Measurements from ENCODE around the gene RASL10B.

The RASL10B gene

GRCh38 chr17:35775039-35775438, 43.6 kb downstream of the RASL10B start:
- Histone ChIP-seq H3K79me2 (ENCODE audit: insufficient read depth, low read depth) (no peaks in the 10 kb centered on the region), H2AFZ (ENCODE audit: low read depth) (no peak overlapping the region), H3K4me2 (no peak overlapping the region), H3K27ac (no peak overlapping the region), H3K9ac (no peak overlapping the region), H3K4me3 (IDR thresholded peaks at IDR 0.05; ENCODE audit: insufficient read depth, low read depth, low read length) (no peak overlapping the region), H4K20me1 (ENCODE audit: insufficient read depth) (no peaks in the 10 kb centered on the region), H3K27me3 (ENCODE audit: insufficient read depth, low read depth) (no peaks in the 10 kb centered on the region), H3K36me3 (ENCODE audit: insufficient read depth) (no peaks in the 10 kb centered on the region), H3K4me1 (ENCODE audit: low read depth, poor library complexity, severe bottlenecking) (no peaks in the 10 kb centered on the region)
- TF ChIP-seq CTCF (conservative IDR thresholded peaks at IDR 0.05; ENCODE audit: low read depth, low read length), result no peak

GRCh38 chr17:35775583-35775982, 44.1 kb downstream of the RASL10B start:
- H3K9ac ChIP-seq, result no peak overlapping the region
- H3K27ac ChIP-seq, result no peak overlapping the region
- no peaks in the 10 kb centered on the region for H3K36me3 ChIP-seq (ENCODE audit: insufficient read depth)
- no peak overlapping the region for H3K4me3 ChIP-seq (IDR thresholded peaks at IDR 0.05; ENCODE audit: insufficient read depth, low read depth, low read length)
- no peak for TF ChIP-seq CTCF (conservative IDR thresholded peaks at IDR 0.05; ENCODE audit: low read depth, low read length)
- H4K20me1 ChIP-seq (ENCODE audit: insufficient read depth), result no peaks in the 10 kb centered on the region
- no peak overlapping the region for H2AFZ ChIP-seq (ENCODE audit: low read depth)
- H3K4me2 ChIP-seq, result no peak overlapping the region
- H3K79me2 ChIP-seq (ENCODE audit: insufficient read depth, low read depth), result no peaks in the 10 kb centered on the region
- no peaks in the 10 kb centered on the region for H3K4me1 ChIP-seq (ENCODE audit: low read depth, poor library complexity, severe bottlenecking)
- no peaks in the 10 kb centered on the region for H3K27me3 ChIP-seq (ENCODE audit: insufficient read depth, low read depth)

- no peak overlapping the region for H3K4me2 ChIP-seq
- TF ChIP-seq CTCF (conservative IDR thresholded peaks at IDR 0.05; ENCODE audit: low read depth, low read length), result no peak
- H3K36me3 ChIP-seq (ENCODE audit: insufficient read depth), result no peaks in the 10 kb centered on the region
- H3K27ac ChIP-seq, result no peak overlapping the region
- H4K20me1 ChIP-seq (ENCODE audit: insufficient read depth), result no peaks in the 10 kb centered on the region
- H3K4me3 ChIP-seq (IDR thresholded peaks at IDR 0.05; ENCODE audit: insufficient read depth, low read depth, low read length), result no peak overlapping the region
- H3K79me2 ChIP-seq (ENCODE audit: insufficient read depth, low read depth), result no peaks in the 10 kb centered on the region
- no peaks in the 10 kb centered on the region for H3K4me1 ChIP-seq (ENCODE audit: low read depth, poor library complexity, severe bottlenecking)
- H2AFZ ChIP-seq (ENCODE audit: low read depth), result no peak overlapping the region
- H3K27me3 ChIP-seq (ENCODE audit: insufficient read depth, low read depth), result no peaks in the 10 kb centered on the region
- no peak overlapping the region for H3K9ac ChIP-seq
These were observed 47.3 kb downstream of the RASL10B start for GRCh38 chr17:35778641-35779196.

- no peak overlapping the region for H3K9ac ChIP-seq
- H3K4me1 ChIP-seq (ENCODE audit: low read depth, poor library complexity, severe bottlenecking), result no peaks in the 10 kb centered on the region
- H3K27me3 ChIP-seq (ENCODE audit: insufficient read depth, low read depth), result no peaks in the 10 kb centered on the region
- no peak overlapping the region for H3K4me2 ChIP-seq
- H2AFZ ChIP-seq (ENCODE audit: low read depth), result no peak overlapping the region
- H3K79me2 ChIP-seq (ENCODE audit: insufficient read depth, low read depth), result no peaks in the 10 kb centered on the region
- H4K20me1 ChIP-seq (ENCODE audit: insufficient read depth), result no peaks in the 10 kb centered on the region
- H3K36me3 ChIP-seq (ENCODE audit: insufficient read depth), result no peaks in the 10 kb centered on the region
- H3K4me3 ChIP-seq (IDR thresholded peaks at IDR 0.05; ENCODE audit: insufficient read depth, low read depth, low read length), result no peak overlapping the region
- TF ChIP-seq CTCF (conservative IDR thresholded peaks at IDR 0.05; ENCODE audit: low read depth, low read length), result no peak
- no peak overlapping the region for H3K27ac ChIP-seq
These were observed 49.5 kb downstream of the RASL10B start for GRCh38 chr17:35780950-35781349.
